Keratinocyte (primary cell): ENCODE results near the gene CHD3.

Experiments used
- EZH2 ChIP-seq: IDR thresholded peaks from one replicate; pipeline ENCODE4 v1.6.1; 2012; ENCODE audit warnings: inconsistent platforms, mild to moderate bottlenecking, low read length, moderate library complexity
- TF ChIP-seq, protein P1 (sequence below), 3 experiments: IDR thresholded peaks in 1 of 3; conservative IDR thresholded peaks in 1 of 3; optimal IDR thresholded peaks in 1 of 3; 2 replicates in 2 of 3; 3 replicates in 1 of 3; pipeline versions ENCODE3 to v1.5.1; 2011; ENCODE audit warnings: low read length in 3 of 3, mild to moderate bottlenecking in 3 of 3, moderate library complexity in 2 of 3, control low read depth in 1 of 3, inconsistent platforms in 1 of 3; ENCODE audit not compliant: insufficient read depth in 2 of 3; ENCODE audit errors: extremely low read depth in 1 of 3

DNA sequence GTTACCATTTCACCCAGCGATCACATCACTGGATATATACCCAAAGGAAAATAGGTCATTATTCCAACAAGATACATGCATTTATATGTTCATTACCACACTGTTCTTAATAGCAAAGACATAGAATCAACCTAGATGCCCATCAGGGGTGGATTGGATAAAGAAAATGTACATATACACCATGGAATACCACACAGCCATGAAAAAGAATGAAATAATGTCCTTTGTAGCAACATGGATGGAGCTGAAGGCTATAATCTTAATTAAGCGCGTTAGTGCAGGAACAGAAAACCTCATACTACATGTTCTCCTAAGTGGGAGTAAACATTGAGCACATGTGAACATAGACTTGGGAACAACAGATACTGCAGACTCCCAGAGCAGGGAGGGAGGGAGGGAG, 62.0 kb downstream of the CHD3 start:
- TF ChIP-seq, protein P1, sequence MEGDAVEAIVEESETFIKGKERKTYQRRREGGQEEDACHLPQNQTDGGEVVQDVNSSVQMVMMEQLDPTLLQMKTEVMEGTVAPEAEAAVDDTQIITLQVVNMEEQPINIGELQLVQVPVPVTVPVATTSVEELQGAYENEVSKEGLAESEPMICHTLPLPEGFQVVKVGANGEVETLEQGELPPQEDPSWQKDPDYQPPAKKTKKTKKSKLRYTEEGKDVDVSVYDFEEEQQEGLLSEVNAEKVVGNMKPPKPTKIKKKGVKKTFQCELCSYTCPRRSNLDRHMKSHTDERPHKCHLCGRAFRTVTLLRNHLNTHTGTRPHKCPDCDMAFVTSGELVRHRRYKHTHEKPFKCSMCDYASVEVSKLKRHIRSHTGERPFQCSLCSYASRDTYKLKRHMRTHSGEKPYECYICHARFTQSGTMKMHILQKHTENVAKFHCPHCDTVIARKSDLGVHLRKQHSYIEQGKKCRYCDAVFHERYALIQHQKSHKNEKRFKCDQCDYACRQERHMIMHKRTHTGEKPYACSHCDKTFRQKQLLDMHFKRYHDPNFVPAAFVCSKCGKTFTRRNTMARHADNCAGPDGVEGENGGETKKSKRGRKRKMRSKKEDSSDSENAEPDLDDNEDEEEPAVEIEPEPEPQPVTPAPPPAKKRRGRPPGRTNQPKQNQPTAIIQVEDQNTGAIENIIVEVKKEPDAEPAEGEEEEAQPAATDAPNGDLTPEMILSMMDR (optimal IDR thresholded peaks at IDR 0.05 in 1 of 3, IDR thresholded peaks at IDR 0.05 in 1 of 3, conservative IDR thresholded peaks at IDR 0.05 in 1 of 3; ENCODE audit: extremely low read depth in 1 of 3, insufficient read depth in 2 of 3, low read length in 3 of 3): no peak
- TF ChIP-seq EZH2: no peak
